Chondrocyte (in vitro differentiated cells): Measurements from ENCODE around the gene GADD45G. TPM values are rescaled to one million over a fixed set of nuclear protein-coding genes. Genes with fewer than 3 reads are reported as not detected.

ENCODE experiments used
- DNase-seq: peaks from one replicate; pipeline ENCODE4 v3.0.0; 2021; ENCODE audit warnings: mixed read lengths, low spot score
- H3K27ac Mint-ChIP-seq: one replicate; pipeline ENCODE4 v1.8.0; 2021; ENCODE audit warnings: mild to moderate bottlenecking, moderate library complexity, mixed read lengths; ENCODE audit not compliant: unreplicated experiment
- H3K27me3 Mint-ChIP-seq: 2 replicates; pipeline ENCODE4 v1.8.0; 2021; ENCODE audit warnings: low read depth, mixed read lengths
- H3K36me3 Mint-ChIP-seq: 2 replicates; pipeline ENCODE4 v1.8.0; 2021; ENCODE audit warnings: low read depth, mixed read lengths
- H3K4me1 Mint-ChIP-seq: 2 replicates; pipeline ENCODE4 v1.8.0; 2021; ENCODE audit warnings: low read depth, mild to moderate bottlenecking, mixed read lengths
- H3K4me3 Mint-ChIP-seq: one replicate; pipeline ENCODE4 v1.8.0; 2021; ENCODE audit warnings: mild to moderate bottlenecking, moderate library complexity, mixed read lengths; ENCODE audit not compliant: unreplicated experiment
- H3K9me3 Mint-ChIP-seq: 2 replicates; pipeline ENCODE4 v1.8.0; 2021; ENCODE audit warnings: low read depth, mixed read lengths
- total RNA-seq: library from RNA; stranded (reverse); gene quantifications from 3 replicates; pipeline ENCODE4 v1.2.1, GENCODE V29; 2021
- TF ChIP-seq, protein P1 (sequence below): fragments of 200-600 bp; sonication (generic); IDR thresholded peaks from 2 replicates; pipeline ENCODE4 v1.5.0; 2021; ENCODE audit warnings: antibody characterized with exemption, mild to moderate bottlenecking, moderate library complexity

Gene GADD45G
- total RNA-seq, 1 donor from 2014 or later: 4.6 TPM

DNA sequence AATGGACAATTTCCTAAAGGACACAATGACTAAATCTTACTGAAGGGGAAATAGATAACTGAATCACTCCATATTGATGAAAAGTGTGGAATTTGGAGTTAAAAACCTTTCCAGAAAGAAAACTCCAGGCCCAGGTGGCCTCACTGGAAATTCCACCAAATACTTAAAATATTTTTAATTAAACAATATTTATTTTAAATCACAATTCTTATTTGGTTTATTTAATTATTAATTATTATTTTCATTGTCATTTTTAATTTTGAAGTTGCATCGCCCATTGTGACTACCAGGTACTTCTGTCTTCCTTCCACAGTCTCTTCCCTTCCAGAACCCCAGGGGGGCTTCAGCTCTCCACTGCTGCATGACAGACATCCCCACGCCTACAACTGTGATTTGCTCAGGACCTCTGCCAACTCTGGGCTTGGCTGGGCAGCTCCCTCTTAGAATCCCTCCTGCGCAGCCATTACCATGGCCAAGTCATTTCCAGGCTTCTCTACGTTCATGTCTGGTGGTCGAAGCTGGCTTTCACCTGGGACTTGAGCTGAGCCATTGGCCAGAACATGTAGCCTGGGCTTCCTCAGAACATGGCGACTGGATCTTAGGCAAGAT is 16.4 kb upstream of the GADD45G start:
- Mint-ChIP-seq H3K4me1 (peaks cover 17% of the 10 kb centered on the region), H3K9me3 (peaks cover 10% of the 10 kb centered on the region), H3K27me3 (peaks cover 27% of the 10 kb centered on the region), H3K36me3 (peaks cover 9% of the 10 kb centered on the region), H3K4me3 (no peak overlapping the region), H3K27ac (no peak overlapping the region)
- TF ChIP-seq, protein P1, sequence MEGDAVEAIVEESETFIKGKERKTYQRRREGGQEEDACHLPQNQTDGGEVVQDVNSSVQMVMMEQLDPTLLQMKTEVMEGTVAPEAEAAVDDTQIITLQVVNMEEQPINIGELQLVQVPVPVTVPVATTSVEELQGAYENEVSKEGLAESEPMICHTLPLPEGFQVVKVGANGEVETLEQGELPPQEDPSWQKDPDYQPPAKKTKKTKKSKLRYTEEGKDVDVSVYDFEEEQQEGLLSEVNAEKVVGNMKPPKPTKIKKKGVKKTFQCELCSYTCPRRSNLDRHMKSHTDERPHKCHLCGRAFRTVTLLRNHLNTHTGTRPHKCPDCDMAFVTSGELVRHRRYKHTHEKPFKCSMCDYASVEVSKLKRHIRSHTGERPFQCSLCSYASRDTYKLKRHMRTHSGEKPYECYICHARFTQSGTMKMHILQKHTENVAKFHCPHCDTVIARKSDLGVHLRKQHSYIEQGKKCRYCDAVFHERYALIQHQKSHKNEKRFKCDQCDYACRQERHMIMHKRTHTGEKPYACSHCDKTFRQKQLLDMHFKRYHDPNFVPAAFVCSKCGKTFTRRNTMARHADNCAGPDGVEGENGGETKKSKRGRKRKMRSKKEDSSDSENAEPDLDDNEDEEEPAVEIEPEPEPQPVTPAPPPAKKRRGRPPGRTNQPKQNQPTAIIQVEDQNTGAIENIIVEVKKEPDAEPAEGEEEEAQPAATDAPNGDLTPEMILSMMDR: no peak
- DNase-seq: no peak

DNA sequence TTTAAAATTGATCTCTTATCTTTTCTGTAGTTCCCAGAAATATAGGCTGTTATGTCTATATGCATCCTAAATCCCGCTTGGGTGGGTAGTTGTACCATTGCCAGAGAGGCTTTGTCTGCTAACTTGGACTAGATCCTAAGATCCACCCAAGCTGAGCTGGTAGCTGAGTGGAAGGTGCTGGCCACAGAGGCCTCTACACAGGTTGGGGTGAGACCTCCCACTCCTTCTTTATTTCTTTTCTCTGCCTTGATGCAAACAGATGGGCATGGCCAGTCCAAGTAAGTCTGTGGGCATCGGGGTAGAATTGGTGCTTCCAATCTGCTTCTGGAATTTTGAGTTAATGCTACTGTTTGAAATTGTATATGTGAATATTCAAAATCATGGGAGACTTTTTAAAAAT is 14.4 kb upstream of the GADD45G start:
- Mint-ChIP-seq H3K4me1 (peaks cover 21% of the 10 kb centered on the region), H3K36me3 (no peaks in the 10 kb centered on the region), H3K27me3 (peaks cover 18% of the 10 kb centered on the region), H3K4me3 (no peak overlapping the region), H3K27ac (no peak overlapping the region), H3K9me3 (no peaks in the 10 kb centered on the region)
- TF ChIP-seq, protein P1: no peak
- DNase-seq: no peak

DNA sequence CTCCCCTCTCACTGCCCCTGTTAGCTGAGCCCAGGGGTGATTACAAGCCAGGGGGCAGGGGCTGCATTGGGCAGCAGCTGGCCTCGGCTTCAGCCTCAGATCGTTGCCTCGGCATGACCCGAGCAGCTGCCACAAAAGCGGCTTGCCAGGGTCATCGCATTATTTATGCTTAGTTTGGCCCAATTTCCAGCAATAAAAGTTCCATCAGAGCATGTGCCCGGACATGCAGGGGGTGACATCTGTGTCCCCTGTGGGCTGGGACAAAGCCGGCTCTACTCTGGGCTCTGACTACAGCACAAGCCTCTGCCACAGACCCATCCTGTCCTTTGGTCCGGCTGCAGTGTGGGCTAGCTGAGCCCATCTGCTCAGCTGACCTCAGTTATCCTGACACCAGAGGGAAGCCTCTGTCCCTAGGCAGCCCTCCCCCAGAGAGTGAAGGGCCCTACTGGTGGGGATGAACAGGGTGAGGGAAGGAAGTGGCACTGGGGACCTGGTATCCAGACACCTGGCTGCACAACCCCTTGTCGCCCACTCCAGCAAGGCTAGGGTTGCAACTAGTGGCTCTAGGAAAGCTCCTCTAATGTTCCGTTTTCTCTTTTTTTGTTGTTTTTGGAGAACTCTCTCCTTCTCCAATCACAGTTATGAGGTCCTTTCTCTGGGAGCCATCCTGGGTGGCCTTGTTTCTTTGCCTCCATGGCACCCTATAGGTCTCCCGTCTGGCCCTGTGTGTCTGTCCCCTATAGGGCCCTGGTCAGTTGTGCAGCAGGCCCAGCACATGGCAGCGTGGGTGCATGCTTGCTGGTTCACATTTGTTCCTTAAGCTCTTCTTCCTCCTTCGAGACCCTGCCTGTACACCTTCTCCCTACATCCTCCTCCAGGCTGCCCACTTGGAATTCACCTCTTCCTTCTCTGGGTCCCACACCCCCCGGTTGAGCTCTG is 13.3 kb upstream of the GADD45G start:
- Mint-ChIP-seq H3K27me3 (peaks cover 13% of the 10 kb centered on the region), H3K9me3 (no peaks in the 10 kb centered on the region), H3K4me3 (no peak overlapping the region), H3K36me3 (no peaks in the 10 kb centered on the region), H3K27ac (no peak overlapping the region), H3K4me1 (peaks cover 18% of the 10 kb centered on the region)
- no peak for DNase-seq
- TF ChIP-seq, protein P1: no peak

DNA sequence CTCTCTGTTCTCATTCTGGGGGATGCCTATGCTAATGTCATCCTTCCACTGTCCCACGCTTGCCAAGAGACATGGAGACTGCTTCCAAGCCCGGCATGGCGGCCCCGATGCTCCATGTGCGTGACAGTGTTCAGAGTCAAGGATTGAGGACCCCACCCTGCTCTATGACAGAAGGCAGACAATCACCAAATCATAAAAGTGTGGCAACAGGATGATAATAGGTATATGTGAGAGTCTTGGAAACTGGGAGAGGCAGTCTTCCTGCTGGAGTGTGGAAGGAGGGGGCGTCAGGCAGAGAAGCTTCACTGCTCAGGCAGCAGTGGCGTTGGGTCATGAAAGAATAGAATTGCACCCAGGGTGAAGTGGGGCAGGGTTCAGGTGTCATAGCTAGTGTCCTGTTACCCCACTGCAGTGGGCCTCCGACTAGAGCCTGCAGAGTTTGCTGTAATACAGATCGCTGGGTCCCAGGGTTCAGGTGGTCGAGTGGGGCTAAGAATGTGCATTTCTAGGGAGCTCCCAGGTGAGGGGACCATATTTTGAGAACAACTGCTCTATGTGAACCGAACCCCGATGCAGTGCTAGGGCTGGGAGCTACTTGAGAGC is 12.5 kb upstream of the GADD45G start:
- H3K27ac Mint-ChIP-seq: no peak overlapping the region
- H3K36me3 Mint-ChIP-seq: no peaks in the 10 kb centered on the region
- H3K9me3 Mint-ChIP-seq: no peaks in the 10 kb centered on the region
- H3K4me3 Mint-ChIP-seq: no peak overlapping the region
- peaks cover 17% of the 10 kb centered on the region for H3K4me1 Mint-ChIP-seq
- TF ChIP-seq, protein P1: no peak
- H3K27me3 Mint-ChIP-seq: peaks cover 15% of the 10 kb centered on the region
- DNase-seq: no peak
